Measurements from ENCODE around the gene TMEM221.

TMEM221 gene

DNA sequence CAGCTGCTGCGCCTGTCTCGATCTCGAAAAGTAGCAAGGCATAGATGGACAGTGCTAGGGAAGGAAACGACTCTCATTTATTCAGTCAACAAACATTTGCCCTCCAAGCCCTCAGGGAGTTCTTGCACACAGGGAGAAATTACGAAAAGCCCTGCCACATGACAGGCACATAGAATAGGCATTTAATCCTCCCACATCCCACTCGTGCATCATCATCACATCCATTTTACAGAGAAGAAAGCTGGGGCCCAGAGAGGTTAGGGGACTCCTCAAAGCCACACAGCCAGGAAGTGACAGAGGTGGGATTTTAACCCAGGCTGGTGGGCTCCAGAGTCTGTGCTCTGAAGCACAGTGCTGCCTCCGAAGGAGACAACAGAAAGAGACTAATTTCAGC lies 11.6 kb downstream of the TMEM221 start:
- no peak overlapping the region for H3K4me3 Mint-ChIP-seq
- no peaks in the 10 kb centered on the region for H3K9me3 Mint-ChIP-seq
- H3K4me1 Mint-ChIP-seq = peaks cover 7% of the 10 kb centered on the region
- H3K36me3 Mint-ChIP-seq (ENCODE audit: low read depth) = no peaks in the 10 kb centered on the region
- no peak overlapping the region for H3K27ac Mint-ChIP-seq
- TF ChIP-seq, protein P1, sequence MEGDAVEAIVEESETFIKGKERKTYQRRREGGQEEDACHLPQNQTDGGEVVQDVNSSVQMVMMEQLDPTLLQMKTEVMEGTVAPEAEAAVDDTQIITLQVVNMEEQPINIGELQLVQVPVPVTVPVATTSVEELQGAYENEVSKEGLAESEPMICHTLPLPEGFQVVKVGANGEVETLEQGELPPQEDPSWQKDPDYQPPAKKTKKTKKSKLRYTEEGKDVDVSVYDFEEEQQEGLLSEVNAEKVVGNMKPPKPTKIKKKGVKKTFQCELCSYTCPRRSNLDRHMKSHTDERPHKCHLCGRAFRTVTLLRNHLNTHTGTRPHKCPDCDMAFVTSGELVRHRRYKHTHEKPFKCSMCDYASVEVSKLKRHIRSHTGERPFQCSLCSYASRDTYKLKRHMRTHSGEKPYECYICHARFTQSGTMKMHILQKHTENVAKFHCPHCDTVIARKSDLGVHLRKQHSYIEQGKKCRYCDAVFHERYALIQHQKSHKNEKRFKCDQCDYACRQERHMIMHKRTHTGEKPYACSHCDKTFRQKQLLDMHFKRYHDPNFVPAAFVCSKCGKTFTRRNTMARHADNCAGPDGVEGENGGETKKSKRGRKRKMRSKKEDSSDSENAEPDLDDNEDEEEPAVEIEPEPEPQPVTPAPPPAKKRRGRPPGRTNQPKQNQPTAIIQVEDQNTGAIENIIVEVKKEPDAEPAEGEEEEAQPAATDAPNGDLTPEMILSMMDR (IDR thresholded peaks at IDR 0.05; ENCODE audit: unreplicated experiment in 3 of 3) = no peak
- H3K27me3 Mint-ChIP-seq (ENCODE audit: low read depth) = peaks cover 3% of the 10 kb centered on the region

DNA sequence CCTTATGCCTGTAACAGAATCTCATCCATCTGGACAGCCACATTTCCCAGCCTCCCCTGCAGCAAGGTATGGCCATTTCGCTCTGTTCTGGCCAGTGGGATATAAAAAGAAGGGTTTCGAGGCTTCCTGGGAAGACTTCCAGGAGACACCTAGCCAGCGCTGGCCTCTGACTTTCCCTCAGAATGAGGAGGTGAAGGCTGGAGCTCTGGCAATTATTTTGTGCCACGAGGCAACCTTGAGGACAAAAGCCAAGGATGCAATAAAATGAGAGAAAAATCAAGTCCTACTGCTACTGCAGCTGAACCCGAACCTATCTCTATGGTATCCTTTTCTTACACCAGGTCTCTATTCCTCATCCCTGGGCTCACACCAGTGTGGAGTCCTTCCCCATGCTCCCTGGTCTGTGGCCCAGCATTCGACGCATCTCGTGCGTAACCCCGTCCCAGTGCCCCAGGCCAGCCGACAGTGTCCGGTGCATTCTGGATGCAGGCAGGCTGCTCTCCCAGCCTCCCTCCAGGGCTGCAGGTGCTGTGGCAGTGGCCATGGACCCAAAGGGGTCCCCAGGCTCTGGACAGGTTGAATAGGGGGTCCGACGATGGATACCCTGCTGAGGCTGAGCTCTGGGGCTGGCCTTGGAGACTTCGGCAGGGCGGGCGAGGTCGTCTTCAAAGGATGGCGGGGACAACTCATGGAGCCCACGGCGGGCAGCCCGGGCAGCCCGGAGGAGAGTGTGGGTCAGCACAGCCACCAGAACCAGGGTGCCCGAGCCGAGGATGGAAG lies 12.2 kb downstream of the TMEM221 start:
- peaks cover 3% of the 10 kb centered on the region for H3K27me3 Mint-ChIP-seq (ENCODE audit: low read depth)
- H3K9me3 Mint-ChIP-seq = no peaks in the 10 kb centered on the region
- TF ChIP-seq, protein P1 (IDR thresholded peaks at IDR 0.05; ENCODE audit: unreplicated experiment in 3 of 3) = no peak
- no peaks in the 10 kb centered on the region for H3K36me3 Mint-ChIP-seq (ENCODE audit: low read depth)
- H3K4me3 Mint-ChIP-seq = no peak overlapping the region
- H3K4me1 Mint-ChIP-seq = peaks cover under 1% of the 10 kb centered on the region
- no peak overlapping the region for H3K27ac Mint-ChIP-seq

DNA sequence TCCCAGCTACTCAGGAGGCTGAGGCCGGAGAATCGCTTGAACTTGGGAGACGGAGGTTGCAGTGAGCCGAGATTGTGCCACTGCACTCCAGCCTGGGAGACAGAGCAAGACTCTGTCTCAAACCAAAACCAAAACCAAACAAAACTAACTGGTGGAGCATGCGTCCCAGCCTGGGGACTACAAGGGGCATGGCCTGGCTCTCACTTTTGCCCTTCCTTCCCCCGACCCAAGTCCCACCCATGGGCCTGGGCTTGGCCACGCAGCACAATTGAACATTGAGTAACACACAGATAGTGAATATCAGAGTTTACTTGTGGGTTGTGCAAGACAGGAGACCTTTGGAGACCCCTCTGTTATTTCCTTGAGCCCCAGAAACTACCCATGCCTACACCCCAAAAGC lies 13.2 kb downstream of the TMEM221 start:
- TF ChIP-seq, protein P1 (IDR thresholded peaks at IDR 0.05; ENCODE audit: unreplicated experiment in 3 of 3) = no peak
- Mint-ChIP-seq H3K9me3 (no peaks in the 10 kb centered on the region), H3K4me1 (no peaks in the 10 kb centered on the region), H3K27me3 (ENCODE audit: low read depth) (peaks cover 3% of the 10 kb centered on the region), H3K4me3 (no peak overlapping the region), H3K36me3 (ENCODE audit: low read depth) (no peaks in the 10 kb centered on the region), H3K27ac (no peak overlapping the region)

DNA sequence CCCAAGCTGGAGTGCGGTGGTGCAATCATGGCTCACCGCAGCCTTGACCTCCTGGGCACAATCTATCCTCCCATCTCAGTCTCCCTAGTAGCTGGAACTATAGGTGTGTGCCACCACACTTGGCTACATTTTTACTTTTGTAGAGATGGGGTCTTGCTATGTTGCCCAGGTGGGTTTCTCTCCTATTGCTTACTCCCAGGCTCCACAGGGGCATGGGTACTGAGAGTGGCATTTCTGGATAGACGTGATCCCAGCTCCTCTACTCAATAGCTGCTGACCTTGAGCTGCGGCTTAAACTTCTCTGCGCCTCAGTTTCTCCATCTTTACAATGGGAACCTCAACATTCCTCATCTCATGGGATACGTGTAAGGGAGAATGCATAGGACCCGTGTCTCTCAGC lies 17.1 kb downstream of the TMEM221 start:
- no peaks in the 10 kb centered on the region for H3K9me3 Mint-ChIP-seq
- no peaks in the 10 kb centered on the region for H3K36me3 Mint-ChIP-seq (ENCODE audit: low read depth)
- H3K4me1 Mint-ChIP-seq = peaks cover 11% of the 10 kb centered on the region
- TF ChIP-seq, protein P1 (IDR thresholded peaks at IDR 0.05; ENCODE audit: unreplicated experiment in 3 of 3) = no peak
- H3K27ac Mint-ChIP-seq = no peak overlapping the region
- peaks cover 3% of the 10 kb centered on the region for H3K27me3 Mint-ChIP-seq (ENCODE audit: low read depth)
- no peak overlapping the region for H3K4me3 Mint-ChIP-seq

DNA sequence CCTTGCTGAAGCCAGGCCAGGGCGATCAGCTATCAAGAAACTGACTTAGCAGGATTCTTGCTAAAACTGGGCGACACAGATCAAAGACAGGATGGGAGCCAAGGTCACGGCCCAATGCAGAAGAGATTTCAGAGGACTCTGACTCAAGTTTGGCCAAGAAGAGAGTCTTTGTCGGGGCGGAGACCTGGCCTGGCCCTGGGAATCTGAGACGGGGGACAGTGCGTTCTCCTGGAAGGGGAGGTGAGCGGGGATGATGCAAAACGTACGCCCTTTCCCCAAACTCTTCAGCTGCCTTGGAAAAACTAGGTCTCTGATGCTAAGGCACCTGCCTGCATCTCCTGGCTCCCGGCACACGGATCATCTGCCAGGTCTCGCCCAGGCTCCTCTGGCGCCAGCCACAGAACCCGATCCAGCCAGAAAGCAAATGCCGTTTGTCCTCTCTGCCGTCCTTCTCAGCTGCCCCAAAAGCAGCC lies 18.8 kb downstream of the TMEM221 start:
- H3K27me3 Mint-ChIP-seq (ENCODE audit: low read depth) = peaks cover 3% of the 10 kb centered on the region
- TF ChIP-seq, protein P1 (IDR thresholded peaks at IDR 0.05; ENCODE audit: unreplicated experiment in 3 of 3) = no peak
- peaks cover 13% of the 10 kb centered on the region for H3K4me1 Mint-ChIP-seq
- no peak overlapping the region for H3K4me3 Mint-ChIP-seq
- peak overlapping the region; percentile 1 to 32 (median 16) for H3K27ac Mint-ChIP-seq
- no peaks in the 10 kb centered on the region for H3K36me3 Mint-ChIP-seq (ENCODE audit: low read depth)
- H3K9me3 Mint-ChIP-seq = no peaks in the 10 kb centered on the region

Measured in nephron (organoid).